ENCODE results near the gene SLC8A1. TPM values are rescaled to one million over a fixed set of nuclear protein-coding genes. Genes with fewer than 3 reads are reported as not detected.

The SLC8A1 gene
- total and polyA plus RNA-seq, 8 donors: 5.4 to 39.7 (median 6.6) TPM

DNA sequence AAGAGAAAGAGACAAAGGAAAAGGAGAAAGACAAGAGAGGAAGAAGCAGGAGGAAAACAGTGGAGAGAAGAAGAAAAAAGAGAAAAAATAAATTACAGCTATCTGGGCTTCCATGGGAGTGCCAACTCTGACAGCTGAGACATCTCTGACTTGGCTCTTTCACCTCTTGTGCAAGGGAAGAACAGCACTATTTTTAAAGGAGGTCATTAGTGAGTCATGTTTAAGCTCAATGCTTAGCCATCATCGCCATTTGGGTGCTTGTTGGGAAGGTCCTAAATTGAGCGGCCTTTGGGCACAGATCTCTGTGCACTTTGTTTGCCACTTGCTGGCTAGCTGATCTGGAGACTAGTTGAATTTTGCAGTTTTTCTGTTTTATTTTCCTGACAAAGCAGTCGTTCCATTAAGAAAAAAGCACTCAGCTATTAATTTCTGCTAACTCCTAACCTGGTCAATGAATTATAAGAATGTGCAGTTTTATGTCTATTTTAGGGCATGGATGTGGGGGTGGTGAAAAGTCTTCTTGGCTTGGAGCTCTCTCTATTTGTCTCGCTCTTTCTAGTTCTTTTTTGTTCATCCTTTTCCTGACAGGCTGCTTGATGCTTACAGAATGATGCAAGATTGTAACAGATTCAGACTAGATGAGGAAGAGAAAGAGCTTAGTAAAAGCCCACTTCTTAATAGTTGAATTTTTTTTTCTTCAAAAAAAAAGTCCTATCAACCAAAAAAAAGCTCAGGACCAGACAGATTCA lies 231.5 kb downstream of the SLC8A1 start:
- intact Hi-C loops (cut with DNase I): no loop called here
- Histone ChIP-seq H3K4me1 (no peaks in the 10 kb centered on the region), H3K9me3 (no peaks in the 10 kb centered on the region), H3K27ac (no peak overlapping the region), H3K36me3 (no peaks in the 10 kb centered on the region), H3K4me3 (no peak overlapping the region), H3K27me3 (no peaks in the 10 kb centered on the region)
- peak in 2 of 4 donors; percentile 61 to 81 for DNase-seq
- TF ChIP-seq, protein P1, sequence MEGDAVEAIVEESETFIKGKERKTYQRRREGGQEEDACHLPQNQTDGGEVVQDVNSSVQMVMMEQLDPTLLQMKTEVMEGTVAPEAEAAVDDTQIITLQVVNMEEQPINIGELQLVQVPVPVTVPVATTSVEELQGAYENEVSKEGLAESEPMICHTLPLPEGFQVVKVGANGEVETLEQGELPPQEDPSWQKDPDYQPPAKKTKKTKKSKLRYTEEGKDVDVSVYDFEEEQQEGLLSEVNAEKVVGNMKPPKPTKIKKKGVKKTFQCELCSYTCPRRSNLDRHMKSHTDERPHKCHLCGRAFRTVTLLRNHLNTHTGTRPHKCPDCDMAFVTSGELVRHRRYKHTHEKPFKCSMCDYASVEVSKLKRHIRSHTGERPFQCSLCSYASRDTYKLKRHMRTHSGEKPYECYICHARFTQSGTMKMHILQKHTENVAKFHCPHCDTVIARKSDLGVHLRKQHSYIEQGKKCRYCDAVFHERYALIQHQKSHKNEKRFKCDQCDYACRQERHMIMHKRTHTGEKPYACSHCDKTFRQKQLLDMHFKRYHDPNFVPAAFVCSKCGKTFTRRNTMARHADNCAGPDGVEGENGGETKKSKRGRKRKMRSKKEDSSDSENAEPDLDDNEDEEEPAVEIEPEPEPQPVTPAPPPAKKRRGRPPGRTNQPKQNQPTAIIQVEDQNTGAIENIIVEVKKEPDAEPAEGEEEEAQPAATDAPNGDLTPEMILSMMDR (IDR thresholded peaks at IDR 0.05): no peak
- peak; percentile 53 for ATAC-seq

DNA sequence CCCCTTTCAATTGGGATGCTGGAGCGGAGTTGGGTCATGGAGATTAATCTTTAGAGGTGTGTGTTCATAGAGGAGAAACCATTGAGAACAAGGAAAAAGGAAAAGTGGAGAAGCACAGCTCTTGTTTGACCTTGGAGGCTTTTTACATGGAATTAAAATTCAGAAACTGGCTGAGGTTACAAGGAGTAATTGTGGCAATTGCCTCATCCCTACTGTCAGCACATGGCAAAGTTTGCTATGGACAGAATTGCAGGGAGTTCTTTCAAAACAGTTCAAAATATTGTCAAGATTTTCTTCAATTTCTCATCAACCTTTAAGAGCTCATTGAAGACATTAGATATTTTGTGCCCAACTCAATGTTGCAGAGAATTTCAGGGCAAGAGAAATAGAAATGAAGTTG lies 232.7 kb downstream of the SLC8A1 start:
- no peaks in the 10 kb centered on the region for H3K27me3 ChIP-seq
- H3K27ac ChIP-seq: no peak overlapping the region
- no peaks in the 10 kb centered on the region for H3K36me3 ChIP-seq
- H3K9me3 ChIP-seq: no peaks in the 10 kb centered on the region
- TF ChIP-seq, protein P1 (IDR thresholded peaks at IDR 0.05): no peak
- H3K4me1 ChIP-seq: no peaks in the 10 kb centered on the region
- no peak overlapping the region for H3K4me3 ChIP-seq
- intact Hi-C loops (cut with DNase I): no loop called here
- DNase-seq (no peak), ATAC-seq (no peak)

DNA sequence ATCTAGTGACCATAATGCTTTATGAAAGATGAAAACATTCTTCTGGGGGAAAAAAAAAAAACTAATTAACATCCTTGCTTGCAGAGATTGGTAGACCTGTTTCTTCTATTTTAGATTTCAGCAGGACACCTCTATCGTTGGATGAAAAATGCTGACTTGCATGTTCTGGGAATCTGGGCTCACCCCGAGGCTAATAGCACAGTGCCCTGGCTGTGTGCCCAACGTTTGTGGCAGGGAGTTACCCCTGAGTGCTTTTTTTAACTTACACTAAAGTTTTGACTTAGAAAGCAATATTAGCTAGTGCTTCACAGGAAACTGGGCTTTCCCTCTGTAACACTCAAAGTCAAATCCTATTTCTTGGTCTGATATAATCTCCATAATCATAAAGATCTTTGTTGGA lies 233.2 kb downstream of the SLC8A1 start:
- no peaks in the 10 kb centered on the region for H3K27me3 ChIP-seq
- no peaks in the 10 kb centered on the region for H3K36me3 ChIP-seq
- H3K4me1 ChIP-seq: no peaks in the 10 kb centered on the region
- H3K9me3 ChIP-seq: no peaks in the 10 kb centered on the region
- DNase-seq: peak in 1 of 4 donors; percentile 35
- H3K27ac ChIP-seq: no peak overlapping the region
- H3K4me3 ChIP-seq: no peak overlapping the region
- TF ChIP-seq, protein P1 (IDR thresholded peaks at IDR 0.05): no peak
- no peak for ATAC-seq
- intact Hi-C loops (cut with DNase I): no loop called here

DNA sequence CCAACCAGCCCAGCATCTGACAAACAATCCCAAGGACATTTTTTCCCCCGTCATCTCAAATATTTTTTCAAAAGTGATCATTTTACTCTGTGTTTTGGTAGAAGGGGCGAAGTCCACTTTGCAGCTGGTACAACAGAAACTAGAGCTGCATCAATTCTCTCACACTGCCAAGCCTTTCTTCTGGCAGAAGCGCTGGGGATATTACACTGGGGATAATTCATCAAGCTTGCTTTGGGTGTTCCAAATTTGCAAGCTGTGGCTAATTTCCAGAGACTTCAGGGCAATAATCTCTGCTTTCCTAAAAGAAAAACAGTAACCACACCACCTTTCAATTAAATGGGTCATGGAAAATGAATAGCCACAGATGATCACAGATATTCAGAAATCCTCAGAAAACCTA lies 238.3 kb downstream of the SLC8A1 start:
- intact Hi-C loops (cut with DNase I): no loop called here
- TF ChIP-seq, protein P1 (IDR thresholded peaks at IDR 0.05): no peak
- no peaks in the 10 kb centered on the region for H3K9me3 ChIP-seq
- ATAC-seq: no peak
- no peak for DNase-seq
- H3K36me3 ChIP-seq: no peaks in the 10 kb centered on the region
- H3K4me3 ChIP-seq: no peak overlapping the region
- no peak overlapping the region for H3K27ac ChIP-seq
- no peaks in the 10 kb centered on the region for H3K27me3 ChIP-seq
- H3K4me1 ChIP-seq: no peaks in the 10 kb centered on the region

DNA sequence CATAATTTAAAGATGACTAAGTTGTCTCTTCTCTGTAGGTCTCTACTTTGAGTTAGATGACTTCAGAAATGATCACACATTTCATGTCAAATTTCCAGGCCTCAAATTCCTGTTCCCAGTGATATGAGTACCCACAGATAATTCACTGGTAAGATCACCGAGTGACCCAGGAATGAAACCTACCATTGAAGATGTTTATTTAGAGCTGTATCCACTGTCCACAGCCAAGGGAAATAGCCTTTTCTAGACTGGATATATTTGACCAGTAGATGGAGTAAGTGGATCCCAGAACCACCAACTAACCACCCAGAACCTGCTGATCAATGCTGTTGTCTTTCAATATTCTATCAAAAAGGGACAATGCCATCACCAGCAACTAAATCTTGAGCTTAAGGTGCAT lies 238.8 kb downstream of the SLC8A1 start:
- intact Hi-C loops (cut with DNase I): no loop called here
- Histone ChIP-seq H3K36me3 (no peaks in the 10 kb centered on the region), H3K4me1 (no peaks in the 10 kb centered on the region), H3K9me3 (no peaks in the 10 kb centered on the region), H3K27me3 (no peaks in the 10 kb centered on the region), H3K27ac (no peak overlapping the region), H3K4me3 (no peak overlapping the region)
- TF ChIP-seq, protein P1 (IDR thresholded peaks at IDR 0.05): peak in 1 of 2 donors; percentile 46
- DNase-seq (no peak), ATAC-seq (peak; percentile 66)

Data from left lung (tissue), 10 donors.